Upper lobe of left lung (tissue), 6 donors: Measurements from ENCODE around the gene MPRIP. TPM values are rescaled to one million over a fixed set of nuclear protein-coding genes. Genes with fewer than 3 reads are reported as not detected.
A peak's percentile ranks its signal among the peaks of the same experiment; 100 is the strongest.

Experiments used
- ATAC-seq, 2 donors: fragments of 200-7000 bp; cut with Tn5 transposase; one replicate each; pipeline ENCODE4 v1.9.1; 2022; ENCODE audit warnings: mild to moderate bottlenecking in 2 of 2, moderate library complexity in 2 of 2; ENCODE audit not compliant: low FRiP score in 2 of 2
- DNase-seq, 2 donors: peaks; one replicate each; pipeline ENCODE4 v3.0.0-alpha.2; 2019 to 2020
- H3K27ac ChIP-seq, 4 donors: fragments of 200-600 bp; sonication (generic); one replicate each; pipeline ENCODE4 v1.5.1; 2016 to 2019
- H3K27me3 ChIP-seq, 4 donors: fragments of 200-600 bp; sonication (generic); one replicate each; pipeline ENCODE4 v1.5.1; 2017 to 2019
- H3K36me3 ChIP-seq, 4 donors: fragments of 200-600 bp; sonication (generic); one replicate each; pipeline ENCODE4 v1.5.1; 2016 to 2019
- H3K4me1 ChIP-seq, 4 donors: fragments of 200-600 bp; sonication (generic); one replicate each; pipeline ENCODE4 v1.5.1; 2018 to 2019
- H3K4me3 ChIP-seq, 4 donors: fragments of 200-600 bp; sonication (generic); one replicate each; pipeline ENCODE4 v1.5.1; 2017 to 2019; ENCODE audit warnings: mild to moderate bottlenecking in 2 of 4, moderate library complexity in 1 of 4
- H3K9me3 ChIP-seq, 4 donors: fragments of 200-600 bp; sonication (generic); one replicate each; pipeline ENCODE4 v1.5.1; 2018 to 2019
- EP300 ChIP-seq, 4 donors: sonication (generic); formaldehyde crosslinking; IDR thresholded peaks; one replicate each; pipeline ENCODE4 v1.5.1; 2017; ENCODE audit warnings: antibody characterized with exemption in 4 of 4, control low read depth in 2 of 4
- POLR2A ChIP-seq, 4 donors: fragments of 450-650 bp; IDR thresholded peaks; one replicate each; pipeline ENCODE4 v1.5.1; 2016 to 2017; ENCODE audit warnings: antibody characterized with exemption in 4 of 4, mild to moderate bottlenecking in 2 of 4
- POLR2AphosphoS5 ChIP-seq, 2 donors: sonication (generic); formaldehyde crosslinking; IDR thresholded peaks; one replicate each; pipeline ENCODE4 v1.5.1; 2017; ENCODE audit warnings: antibody characterized with exemption in 2 of 2
- WGBS, 2 donors: methylation state at CpG; one replicate each; pipeline ENCODE4 v1.1.5; 2017 to 2018; 5-methylcytosine and 5-hydroxymethylcytosine counted together
- total RNA-seq, 6 donors: library from RNA; depleted of rRNA in 4 of 6; stranded (reverse); fragments of >200 nt in 4 of 6; gene quantifications; one replicate each; pipeline versions ENCODE4 v1.1.0 to v1.2.1, GENCODE V29; 2016 to 2021
- TF ChIP-seq, protein P1 (sequence below), 6 experiments: fragments of 450-650 bp in 4 of 6; fragments of 200-600 bp in 2 of 6; sonication (generic) in 2 of 6; IDR thresholded peaks; one replicate each; pipeline ENCODE4 v1.5.1; 2016 to 2019; ENCODE audit warnings: antibody characterized with exemption in 6 of 6
- donor health status: DM: no; HTN: no; CAD: no; lungs with moderate emphysema.
- donor health status: DM: no; HTN: yes; CAD: no; lungs with severe emphysema.

MPRIP gene
- total RNA-seq, 6 donors from 2014 or later, result 201 to 380 (median 285) TPM

DNA sequence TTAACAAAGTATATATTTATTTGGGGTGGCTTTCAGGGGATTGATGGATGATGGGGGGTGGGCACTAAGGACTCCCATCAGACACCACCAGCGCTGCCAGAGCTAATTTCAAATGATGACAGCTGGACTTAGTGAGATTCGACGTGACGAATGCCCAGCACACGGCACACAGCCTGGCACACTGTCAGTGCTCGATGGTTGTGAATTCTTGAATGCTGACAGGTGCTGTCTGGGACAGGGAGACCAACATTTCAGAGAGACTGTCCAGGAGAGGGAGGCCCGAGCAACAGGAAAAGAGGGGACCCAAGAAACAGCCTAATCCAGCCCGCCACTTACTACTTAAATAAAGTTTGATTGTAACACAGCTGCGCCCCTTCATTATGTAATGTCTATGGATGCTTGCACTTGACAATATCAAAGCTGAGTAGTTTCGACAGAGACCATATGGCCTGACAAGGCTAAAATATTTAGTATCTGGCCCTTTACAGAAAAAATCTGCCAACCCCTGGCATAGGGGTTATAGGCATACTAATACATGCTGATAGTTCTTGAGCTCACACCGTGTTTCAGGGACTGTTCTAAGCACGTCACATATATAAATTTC, 6.2 kb upstream of the MPRIP start:
- H3K36me3 ChIP-seq, result no peaks in the 10 kb centered on the region
- no peaks in the 10 kb centered on the region for H3K27me3 ChIP-seq
- peak overlapping the region; percentile 59 to 64 (median 63) for H3K27ac ChIP-seq
- H3K4me1 ChIP-seq, result peaks cover 23 to 35% (median 30%) of the 10 kb centered on the region in 4 donors
- H3K9me3 ChIP-seq, result no peaks in the 10 kb centered on the region
- 77 to 78% methylated on average over 12 of the region's 12 CpGs for WGBS, 2 donors
- TF ChIP-seq POLR2A (IDR thresholded peaks at IDR 0.05), result no peak
- TF ChIP-seq EP300 (IDR thresholded peaks at IDR 0.05), result no peak
- TF ChIP-seq POLR2AphosphoS5 (IDR thresholded peaks at IDR 0.05), result no peak
- TF ChIP-seq, protein P1, sequence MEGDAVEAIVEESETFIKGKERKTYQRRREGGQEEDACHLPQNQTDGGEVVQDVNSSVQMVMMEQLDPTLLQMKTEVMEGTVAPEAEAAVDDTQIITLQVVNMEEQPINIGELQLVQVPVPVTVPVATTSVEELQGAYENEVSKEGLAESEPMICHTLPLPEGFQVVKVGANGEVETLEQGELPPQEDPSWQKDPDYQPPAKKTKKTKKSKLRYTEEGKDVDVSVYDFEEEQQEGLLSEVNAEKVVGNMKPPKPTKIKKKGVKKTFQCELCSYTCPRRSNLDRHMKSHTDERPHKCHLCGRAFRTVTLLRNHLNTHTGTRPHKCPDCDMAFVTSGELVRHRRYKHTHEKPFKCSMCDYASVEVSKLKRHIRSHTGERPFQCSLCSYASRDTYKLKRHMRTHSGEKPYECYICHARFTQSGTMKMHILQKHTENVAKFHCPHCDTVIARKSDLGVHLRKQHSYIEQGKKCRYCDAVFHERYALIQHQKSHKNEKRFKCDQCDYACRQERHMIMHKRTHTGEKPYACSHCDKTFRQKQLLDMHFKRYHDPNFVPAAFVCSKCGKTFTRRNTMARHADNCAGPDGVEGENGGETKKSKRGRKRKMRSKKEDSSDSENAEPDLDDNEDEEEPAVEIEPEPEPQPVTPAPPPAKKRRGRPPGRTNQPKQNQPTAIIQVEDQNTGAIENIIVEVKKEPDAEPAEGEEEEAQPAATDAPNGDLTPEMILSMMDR (IDR thresholded peaks at IDR 0.05), result no peak
- ATAC-seq (no peak), DNase-seq (no peak)
- no peak overlapping the region for H3K4me3 ChIP-seq

DNA sequence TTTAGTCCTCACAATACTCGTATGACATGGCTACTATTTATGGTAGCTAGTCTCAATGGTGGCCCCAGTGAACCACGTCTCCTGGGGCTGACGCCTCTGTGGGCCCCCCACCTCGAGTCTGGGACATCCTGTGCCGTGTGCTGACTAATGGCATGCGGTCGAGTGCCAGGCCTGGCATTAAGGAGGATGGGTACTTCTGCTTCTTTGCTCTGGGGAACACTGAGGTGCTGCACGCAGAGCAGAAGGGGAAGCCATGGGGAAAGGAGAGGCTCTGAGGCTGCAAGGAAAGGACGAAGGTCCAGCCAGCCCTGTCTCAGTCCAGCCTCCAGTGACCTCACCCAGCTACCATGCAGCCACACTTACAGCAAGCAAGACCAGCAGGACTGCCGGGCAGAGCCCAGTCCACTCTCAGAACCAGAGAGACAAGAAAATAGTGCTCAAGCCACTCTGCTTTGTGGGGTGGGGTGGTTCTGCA, 5.7 kb upstream of the MPRIP start:
- TF ChIP-seq EP300 (IDR thresholded peaks at IDR 0.05), result peak in 1 of 4 donors; percentile 64
- TF ChIP-seq POLR2AphosphoS5 (IDR thresholded peaks at IDR 0.05), result peak in 1 of 2 donors; percentile 53
- peak in 1 of 4 donors; percentile 27 for TF ChIP-seq POLR2A (IDR thresholded peaks at IDR 0.05)
- TF ChIP-seq, protein P1 (IDR thresholded peaks at IDR 0.05), result no peak
- no peak overlapping the region for H3K4me3 ChIP-seq
- H3K27me3 ChIP-seq, result no peaks in the 10 kb centered on the region
- WGBS, 2 donors, result 51 to 54% methylated on average over 10 of the region's 10 CpGs
- ATAC-seq (peak; percentile 69 to 72), DNase-seq (peak in 1 of 2 donors; percentile 76)
- H3K9me3 ChIP-seq, result no peaks in the 10 kb centered on the region
- peak overlapping the region; percentile 59 to 64 (median 63) for H3K27ac ChIP-seq
- H3K36me3 ChIP-seq, result no peaks in the 10 kb centered on the region
- peaks cover 26 to 37% (median 31%) of the 10 kb centered on the region in 4 donors for H3K4me1 ChIP-seq

DNA sequence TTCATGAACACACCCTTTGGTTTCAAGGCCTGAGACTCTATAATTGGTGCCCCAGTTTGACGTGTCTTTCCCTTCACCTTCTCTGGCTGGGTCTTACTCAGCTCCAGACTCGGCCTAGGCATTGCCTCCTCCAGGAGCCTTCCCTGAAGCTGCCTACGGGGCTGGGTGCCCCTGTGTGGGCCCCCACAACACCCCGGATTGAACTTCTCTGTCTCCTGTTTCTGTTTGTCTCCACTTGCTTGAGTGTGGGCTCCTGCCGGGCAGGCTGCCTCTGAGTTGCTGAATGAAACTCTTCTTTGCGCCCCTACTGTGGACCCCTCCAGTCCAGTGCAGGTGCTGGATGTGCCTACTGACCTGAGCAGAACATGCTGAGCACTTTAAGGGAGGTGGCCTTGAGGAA, 2.3 kb upstream of the MPRIP start:
- 74 to 90% methylated on average over 6 of the region's 6 CpGs for WGBS, 2 donors
- H3K27ac ChIP-seq, result no peak overlapping the region
- no peaks in the 10 kb centered on the region for H3K36me3 ChIP-seq
- no peaks in the 10 kb centered on the region for H3K9me3 ChIP-seq
- no peak for TF ChIP-seq POLR2A (IDR thresholded peaks at IDR 0.05)
- no peak for TF ChIP-seq EP300 (IDR thresholded peaks at IDR 0.05)
- no peak for TF ChIP-seq POLR2AphosphoS5 (IDR thresholded peaks at IDR 0.05)
- TF ChIP-seq, protein P1 (IDR thresholded peaks at IDR 0.05), result no peak
- peaks cover 28 to 49% (median 42%) of the 10 kb centered on the region in 4 donors for H3K4me1 ChIP-seq
- no peaks in the 10 kb centered on the region for H3K27me3 ChIP-seq
- no peak overlapping the region for H3K4me3 ChIP-seq
- no peak for ATAC-seq
- DNase-seq, result no peak

DNA sequence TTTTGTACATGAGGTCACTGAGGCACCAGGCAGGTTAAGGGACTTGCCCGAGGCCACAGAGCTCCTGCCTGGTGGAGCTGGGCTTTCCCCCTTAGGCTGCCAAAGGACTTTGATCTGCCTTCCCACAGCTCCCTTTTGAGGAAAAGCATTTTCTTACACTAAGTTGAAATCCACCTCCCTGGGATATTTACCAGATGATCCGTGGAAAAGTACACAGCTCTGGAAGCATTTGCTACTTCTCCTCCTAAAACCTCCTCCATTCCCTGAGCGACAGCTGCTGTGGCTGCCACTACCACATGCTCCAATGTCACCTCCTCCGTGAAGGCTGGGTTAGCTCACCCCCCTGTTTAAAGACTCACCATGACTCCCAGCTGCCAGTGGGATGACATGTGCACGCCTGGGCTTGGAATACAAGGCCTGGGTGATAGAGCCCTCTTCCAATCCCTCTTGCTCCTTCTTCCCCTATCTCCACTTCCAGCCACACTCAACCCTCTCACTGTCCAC, 1.2 kb upstream of the MPRIP start:
- DNase-seq (no peak), ATAC-seq (no peak)
- TF ChIP-seq POLR2AphosphoS5 (IDR thresholded peaks at IDR 0.05) (peak in 1 of 2 donors; percentile 56), POLR2A (IDR thresholded peaks at IDR 0.05) (no peak), EP300 (IDR thresholded peaks at IDR 0.05) (no peak)
- TF ChIP-seq, protein P1 (IDR thresholded peaks at IDR 0.05), result no peak
- no peaks in the 10 kb centered on the region for H3K9me3 ChIP-seq
- WGBS, 2 donors, result 62 to 77% methylated on average over 5 of the region's 5 CpGs
- H3K27ac ChIP-seq, result peak overlapping the region in 3 of 4 donors; percentile 53 to 77 (median 72)
- peaks cover 38 to 60% (median 53%) of the 10 kb centered on the region in 4 donors for H3K4me1 ChIP-seq
- no peak overlapping the region for H3K4me3 ChIP-seq
- no peaks in the 10 kb centered on the region for H3K27me3 ChIP-seq
- no peaks in the 10 kb centered on the region for H3K36me3 ChIP-seq
